Common myeloid progenitor, CD34-positive (primary cell): ENCODE measurements around the gene KCTD16.

Experiments used
- CTCF ChIA-PET: fragments of 350-600 bp; sonication (Branson Sonifier 250); formaldehyde crosslinking; loops from one replicate; lab custom pipeline; 2021; ENCODE audit warnings: antibody characterized with exemption; lab: Charles Lee
- POLR2A ChIA-PET: fragments of 350-600 bp; sonication (Branson Sonifier 250); formaldehyde crosslinking; loops from one replicate; lab custom pipeline; 2021; ENCODE audit warnings: antibody characterized with exemption; lab: Charles Lee
- DNase-seq, 3 donors: peaks; one replicate each; pipeline versions ENCODE4 v3.0.0 to v3.0.0-alpha.2; 2013
- H3K27ac ChIP-seq, 2 experiments: 1 replicate in 1 of 2; 2 replicates in 1 of 2; pipeline ENCODE4 v1.7.0; 2013; ENCODE audit warnings: inconsistent platforms in 2 of 2, low read length in 2 of 2, mild to moderate bottlenecking in 2 of 2, low read depth in 1 of 2, moderate library complexity in 1 of 2; ENCODE audit not compliant: severe bottlenecking in 2 of 2, insufficient read depth in 1 of 2, poor library complexity in 1 of 2
- H3K27me3 ChIP-seq, 5 experiments: replicated peaks in 2 of 5; 1 replicate in 3 of 5; 2 replicates in 2 of 5; pipeline versions ENCODE4 v1.6.1 to v1.7.0; 2013; ENCODE audit warnings: low read length in 4 of 5, mild to moderate bottlenecking in 2 of 5, moderate library complexity in 2 of 5, inconsistent platforms in 1 of 5; ENCODE audit not compliant: insufficient read depth in 5 of 5, control insufficient read depth in 4 of 5
- H3K36me3 ChIP-seq, 4 experiments: 1 replicate in 2 of 4; 2 replicates in 2 of 4; pipeline versions ENCODE4 v1.6.1 to v1.7.0; 2013; ENCODE audit warnings: low read length in 3 of 4, control low read depth in 1 of 4, mild to moderate bottlenecking in 1 of 4; ENCODE audit not compliant: control insufficient read depth in 4 of 4, insufficient read depth in 4 of 4
- H3K4me1 ChIP-seq, 4 experiments: 1 replicate in 3 of 4; 2 replicates in 1 of 4; pipeline versions ENCODE4 v1.6.1 to v1.7.1; 2013; ENCODE audit warnings: low read length in 3 of 4, mild to moderate bottlenecking in 3 of 4, control low read depth in 1 of 4, inconsistent platforms in 1 of 4, moderate library complexity in 1 of 4; ENCODE audit not compliant: control insufficient read depth in 4 of 4, insufficient read depth in 4 of 4; ENCODE audit errors: control extremely low read depth in 1 of 4
- H3K4me3 ChIP-seq, 7 experiments: 1 replicate in 4 of 7; 2 replicates in 3 of 7; pipeline versions ENCODE4 v1.5.1 to v1.7.0; 2013; ENCODE audit warnings: mild to moderate bottlenecking in 7 of 7, low read length in 6 of 7, moderate library complexity in 6 of 7, inconsistent platforms in 2 of 7, low read depth in 2 of 7, control low read depth in 1 of 7; ENCODE audit not compliant: insufficient read depth in 4 of 7, control insufficient read depth in 1 of 7; ENCODE audit errors: extremely low read depth in 1 of 7
- H3K9me3 ChIP-seq, 5 experiments: 1 replicate in 4 of 5; 2 replicates in 1 of 5; pipeline versions ENCODE4 v1.6.1 to v1.7.1; 2013; ENCODE audit warnings: low read length in 4 of 5, mild to moderate bottlenecking in 2 of 5, inconsistent platforms in 1 of 5, low read depth in 1 of 5, moderate library complexity in 1 of 5; ENCODE audit not compliant: control insufficient read depth in 4 of 5, insufficient read depth in 2 of 5; ENCODE audit errors: control extremely low read depth in 1 of 5
- WGBS: methylation state at CpG from one replicate; pipeline ENCODE4 v1.1.5; 2013; ENCODE audit not compliant: insufficient coverage; 5-methylcytosine and 5-hydroxymethylcytosine counted together

KCTD16 gene

GRCh38 chr5:144418719-144419118 is 248.0 kb downstream of the KCTD16 start:
- Histone ChIP-seq H3K9me3 (peaks cover 0 to 6% (median 0%) of the 10 kb centered on the region in 5 experiments), H3K4me1 (no peaks in the 10 kb centered on the region), H3K4me3 (no peak overlapping the region), H3K36me3 (no peaks in the 10 kb centered on the region), H3K27ac (no peak overlapping the region), H3K27me3 (no peaks in the 10 kb centered on the region)
- CTCF ChIA-PET = no interaction called here
- POLR2A ChIA-PET = no interaction called here
- no peak for DNase-seq
- 100% methylated on average over 2 of the region's 3 CpGs for WGBS

GRCh38 chr5:144421411-144421810 is 250.7 kb downstream of the KCTD16 start:
- H3K27me3 ChIP-seq = no peaks in the 10 kb centered on the region
- H3K27ac ChIP-seq = no peak overlapping the region
- WGBS = 98% methylated on average over 6 of the region's 6 CpGs
- no peak for DNase-seq
- POLR2A ChIA-PET = no interaction called here
- H3K36me3 ChIP-seq = no peaks in the 10 kb centered on the region
- no peak overlapping the region for H3K4me3 ChIP-seq
- CTCF ChIA-PET = interaction anchor here (1.3 kb wide), 1 partner anchor 11 kb away, joined by 3 read pairs; no protein-coding TSS in a partner anchor
- H3K4me1 ChIP-seq = no peaks in the 10 kb centered on the region
- peaks cover 0 to 6% (median 0%) of the 10 kb centered on the region in 5 experiments for H3K9me3 ChIP-seq

- no peak for DNase-seq
- ChIA-PET CTCF (interaction anchor here (1.3 kb wide), 1 partner anchor 10 kb away, joined by 3 read pairs; no protein-coding TSS in a partner anchor), POLR2A (no interaction called here)
- H3K27me3 ChIP-seq = no peaks in the 10 kb centered on the region
- H3K36me3 ChIP-seq = no peaks in the 10 kb centered on the region
- H3K9me3 ChIP-seq = peaks cover 0 to 6% (median 0%) of the 10 kb centered on the region in 5 experiments
- no peak overlapping the region for H3K27ac ChIP-seq
- no peak overlapping the region for H3K4me3 ChIP-seq
- WGBS = no CpG with 5 or more reads among the region's 2 CpGs
- no peaks in the 10 kb centered on the region for H3K4me1 ChIP-seq
These were observed 251.5 kb downstream of the KCTD16 start for GRCh38 chr5:144422018-144422727.

GRCh38 chr5:144427866-144428265 is 257.2 kb downstream of the KCTD16 start:
- no peak overlapping the region for H3K27ac ChIP-seq
- H3K4me1 ChIP-seq = no peaks in the 10 kb centered on the region
- no peaks in the 10 kb centered on the region for H3K9me3 ChIP-seq
- 100% methylated on average over 1 of the region's 1 CpG for WGBS
- H3K4me3 ChIP-seq = no peak overlapping the region
- DNase-seq = no peak
- CTCF ChIA-PET = no interaction called here
- POLR2A ChIA-PET = no interaction called here
- H3K36me3 ChIP-seq = no peaks in the 10 kb centered on the region
- H3K27me3 ChIP-seq = no peaks in the 10 kb centered on the region

- ChIA-PET POLR2A (no interaction called here), CTCF (no interaction called here)
- Histone ChIP-seq H3K4me3 (no peak overlapping the region), H3K9me3 (no peaks in the 10 kb centered on the region), H3K27ac (no peak overlapping the region), H3K36me3 (no peaks in the 10 kb centered on the region), H3K27me3 (no peaks in the 10 kb centered on the region), H3K4me1 (no peaks in the 10 kb centered on the region)
- DNase-seq = no peak
- WGBS = 0% methylated on average over 1 of the region's 1 CpG
These were observed 257.7 kb downstream of the KCTD16 start for GRCh38 chr5:144428326-144428725.

GRCh38 chr5:144429405-144429804 is 258.7 kb downstream of the KCTD16 start:
- DNase-seq = no peak
- CTCF ChIA-PET = no interaction called here
- H3K27me3 ChIP-seq = no peaks in the 10 kb centered on the region
- WGBS = 100% methylated on average over 1 of the region's 1 CpG
- H3K4me1 ChIP-seq = no peaks in the 10 kb centered on the region
- POLR2A ChIA-PET = no interaction called here
- H3K9me3 ChIP-seq = no peaks in the 10 kb centered on the region
- no peak overlapping the region for H3K4me3 ChIP-seq
- H3K27ac ChIP-seq = no peak overlapping the region
- no peaks in the 10 kb centered on the region for H3K36me3 ChIP-seq

GRCh38 chr5:144429905-144430304 is 259.2 kb downstream of the KCTD16 start:
- Histone ChIP-seq H3K27ac (no peak overlapping the region), H3K27me3 (no peaks in the 10 kb centered on the region), H3K4me3 (no peak overlapping the region), H3K9me3 (no peaks in the 10 kb centered on the region), H3K36me3 (no peaks in the 10 kb centered on the region), H3K4me1 (no peaks in the 10 kb centered on the region)
- WGBS = no CpG with 5 or more reads among the region's 1 CpG
- no peak for DNase-seq
- POLR2A ChIA-PET = no interaction called here
- CTCF ChIA-PET = interaction anchor here (0.7 kb wide), 1 partner anchor 1732 kb away, joined by 3 read pairs; no protein-coding TSS in a partner anchor
